KMS-11 (cell line): Measurements from ENCODE around the gene APOA4.
"Not testable (repeated sequence)": the region's sequence is repeated elsewhere in the genome, so short reads cannot be mapped to it uniquely, and the experiment has no call there.

Source experiments
- H2AFZ ChIP-seq: fragments of 200-600 bp; sonication (generic); 2 replicates; pipeline ENCODE4 v1.6.1; 2016; ENCODE audit warnings: antibody characterized with exemption, mixed run types, low read depth
- H3K27ac ChIP-seq: fragments of 200-600 bp; sonication (generic); 2 replicates; pipeline ENCODE4 v1.6.1; 2016; ENCODE audit warnings: mild to moderate bottlenecking, mixed run types
- H3K27me3 ChIP-seq: fragments of 200-600 bp; sonication (generic); 2 replicates; pipeline ENCODE4 v1.6.1; 2017; ENCODE audit warnings: mild to moderate bottlenecking, low read depth, mixed run types, moderate library complexity; ENCODE audit not compliant: insufficient read depth
- H3K36me3 ChIP-seq: fragments of 200-600 bp; sonication (generic); 2 replicates; pipeline ENCODE4 v1.6.1; 2017; ENCODE audit warnings: mild to moderate bottlenecking, mixed run types; ENCODE audit not compliant: insufficient read depth
- H3K4me1 ChIP-seq: fragments of 200-600 bp; sonication (generic); 2 replicates; pipeline ENCODE4 v1.6.1; 2016; ENCODE audit warnings: mild to moderate bottlenecking, low read depth, mixed run types; ENCODE audit not compliant: poor library complexity, severe bottlenecking
- H3K4me2 ChIP-seq: fragments of 200-600 bp; sonication (generic); 2 replicates; pipeline ENCODE4 v1.7.0; 2016; ENCODE audit warnings: mild to moderate bottlenecking, mixed run types
- H3K4me3 ChIP-seq: fragments of 200-600 bp; sonication (generic); IDR thresholded peaks from 2 replicates; pipeline ENCODE4 v1.6.1; 2017; ENCODE audit warnings: low read depth, low read length, mixed read lengths; ENCODE audit not compliant: insufficient read depth
- H3K79me2 ChIP-seq: fragments of 200-600 bp; sonication (generic); 2 replicates; pipeline ENCODE4 v1.6.1; 2016; ENCODE audit warnings: low read depth, mixed run types; ENCODE audit not compliant: insufficient read depth
- H3K9ac ChIP-seq: fragments of 200-600 bp; sonication (generic); 2 replicates; pipeline ENCODE4 v1.6.1; 2016; ENCODE audit warnings: mild to moderate bottlenecking, mixed run types
- H4K20me1 ChIP-seq: fragments of 200-600 bp; sonication (generic); 2 replicates; pipeline ENCODE4 v1.6.1; 2016; ENCODE audit warnings: mild to moderate bottlenecking, mixed run types; ENCODE audit not compliant: insufficient read depth
- TF ChIP-seq, protein P1 (sequence below): fragments of 200-600 bp; sonication (generic); conservative IDR thresholded peaks from 2 replicates; pipeline ENCODE4 v1.6.1; 2017; ENCODE audit warnings: low read depth, mild to moderate bottlenecking, antibody characterized with exemption, low read length, moderate library complexity, mixed read lengths

Gene APOA4

DNA sequence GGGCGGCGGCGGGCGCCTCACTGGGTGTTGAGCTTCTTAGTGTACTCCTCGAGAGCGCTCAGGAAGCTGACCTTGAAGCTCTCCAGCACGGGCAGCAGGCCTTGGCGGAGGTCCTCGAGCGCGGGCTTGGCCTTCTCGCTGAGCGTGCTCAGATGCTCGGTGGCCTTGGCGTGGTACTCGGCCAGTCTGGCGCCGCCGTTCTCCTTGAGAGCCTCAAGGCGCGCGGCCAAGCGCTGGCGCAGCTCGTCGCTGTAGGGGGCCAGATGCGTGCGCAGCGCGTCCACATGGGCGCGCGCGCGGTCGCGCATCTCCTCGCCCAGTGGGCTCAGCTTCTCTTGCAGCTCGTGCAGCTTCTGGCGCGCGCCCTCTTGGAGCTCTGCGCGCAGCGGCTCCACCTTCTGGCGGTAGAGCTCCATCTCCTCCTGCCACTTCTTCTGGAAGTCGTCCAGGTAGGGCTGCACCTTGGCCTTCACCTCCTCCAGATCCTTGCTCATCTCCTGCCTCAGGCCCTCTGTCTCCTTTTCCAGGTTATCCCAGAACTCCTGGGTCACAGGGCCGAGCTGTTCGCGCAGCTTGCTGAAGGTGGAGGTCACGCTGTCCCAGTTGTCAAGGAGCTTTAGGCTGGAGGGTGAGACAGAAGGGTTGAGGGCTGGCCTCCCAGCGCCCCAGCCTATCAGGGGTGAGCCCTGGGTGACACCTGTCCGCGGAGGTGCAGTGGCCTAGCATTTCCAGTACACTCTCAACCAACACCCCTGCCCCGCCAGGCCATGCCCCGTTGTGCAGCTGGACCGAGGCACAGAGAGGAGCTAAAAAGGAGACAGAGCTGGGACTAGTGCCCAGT is 12.9 kb upstream of the APOA4 start:
- Histone ChIP-seq H3K27me3 (no peaks in the 10 kb centered on the region), H3K9ac (peak overlapping the region; percentile 22; the same call in 1 of the 2 replicates), H4K20me1 (no peaks in the 10 kb centered on the region), H3K27ac (no peak overlapping the region), H3K36me3 (no peaks in the 10 kb centered on the region), H3K4me1 (peaks cover 27% of the 10 kb centered on the region), H2AFZ (peak overlapping the region; percentile 47; the same call in 1 of the 2 replicates), H3K4me3 (no peak overlapping the region), H3K79me2 (no peaks in the 10 kb centered on the region), H3K4me2 (peak overlapping the region; percentile 25; the same call in 1 of the 2 replicates)
- TF ChIP-seq, protein P1, sequence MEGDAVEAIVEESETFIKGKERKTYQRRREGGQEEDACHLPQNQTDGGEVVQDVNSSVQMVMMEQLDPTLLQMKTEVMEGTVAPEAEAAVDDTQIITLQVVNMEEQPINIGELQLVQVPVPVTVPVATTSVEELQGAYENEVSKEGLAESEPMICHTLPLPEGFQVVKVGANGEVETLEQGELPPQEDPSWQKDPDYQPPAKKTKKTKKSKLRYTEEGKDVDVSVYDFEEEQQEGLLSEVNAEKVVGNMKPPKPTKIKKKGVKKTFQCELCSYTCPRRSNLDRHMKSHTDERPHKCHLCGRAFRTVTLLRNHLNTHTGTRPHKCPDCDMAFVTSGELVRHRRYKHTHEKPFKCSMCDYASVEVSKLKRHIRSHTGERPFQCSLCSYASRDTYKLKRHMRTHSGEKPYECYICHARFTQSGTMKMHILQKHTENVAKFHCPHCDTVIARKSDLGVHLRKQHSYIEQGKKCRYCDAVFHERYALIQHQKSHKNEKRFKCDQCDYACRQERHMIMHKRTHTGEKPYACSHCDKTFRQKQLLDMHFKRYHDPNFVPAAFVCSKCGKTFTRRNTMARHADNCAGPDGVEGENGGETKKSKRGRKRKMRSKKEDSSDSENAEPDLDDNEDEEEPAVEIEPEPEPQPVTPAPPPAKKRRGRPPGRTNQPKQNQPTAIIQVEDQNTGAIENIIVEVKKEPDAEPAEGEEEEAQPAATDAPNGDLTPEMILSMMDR, result no peak

DNA sequence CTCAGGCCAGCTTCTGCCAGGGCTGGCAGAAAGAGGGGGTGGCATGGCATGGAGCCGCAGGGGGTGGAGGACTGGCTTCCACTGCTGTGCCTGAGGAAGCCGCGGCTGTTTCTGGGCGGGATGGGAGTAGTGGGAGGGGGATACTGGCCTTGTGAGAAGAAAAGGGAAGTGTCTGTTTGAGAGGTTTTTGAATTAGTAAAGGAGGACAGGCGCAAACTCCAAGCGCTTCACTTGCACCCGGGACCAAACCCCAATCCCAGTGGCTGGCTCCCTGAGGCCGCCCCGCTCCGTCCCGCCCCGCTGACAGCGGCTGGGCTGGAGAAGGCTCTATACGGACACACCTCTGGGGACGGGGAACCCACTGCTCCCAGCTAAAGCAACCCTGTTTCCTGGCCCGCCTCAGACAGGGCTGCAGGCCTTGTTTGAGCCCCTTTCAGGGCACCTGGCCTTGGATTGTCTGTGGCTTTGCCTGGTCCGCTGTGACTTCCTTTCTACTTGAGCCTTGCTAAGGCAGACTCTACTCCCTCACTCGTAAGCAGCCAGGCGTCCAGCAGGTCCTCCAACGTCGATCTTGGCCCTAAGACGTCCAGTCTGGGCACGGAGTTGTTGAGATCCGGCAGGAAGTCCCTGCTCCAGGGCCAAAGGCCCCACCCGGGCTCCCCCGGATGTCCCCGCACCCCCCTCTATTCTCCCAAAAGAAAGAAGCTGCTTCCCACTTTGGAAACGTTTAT is 12.1 kb upstream of the APOA4 start:
- Histone ChIP-seq H3K9ac (peak overlapping the region; percentile 22; the same call in 1 of the 2 replicates), H3K4me2 (peak overlapping the region; percentile 25; the same call in 1 of the 2 replicates)

DNA sequence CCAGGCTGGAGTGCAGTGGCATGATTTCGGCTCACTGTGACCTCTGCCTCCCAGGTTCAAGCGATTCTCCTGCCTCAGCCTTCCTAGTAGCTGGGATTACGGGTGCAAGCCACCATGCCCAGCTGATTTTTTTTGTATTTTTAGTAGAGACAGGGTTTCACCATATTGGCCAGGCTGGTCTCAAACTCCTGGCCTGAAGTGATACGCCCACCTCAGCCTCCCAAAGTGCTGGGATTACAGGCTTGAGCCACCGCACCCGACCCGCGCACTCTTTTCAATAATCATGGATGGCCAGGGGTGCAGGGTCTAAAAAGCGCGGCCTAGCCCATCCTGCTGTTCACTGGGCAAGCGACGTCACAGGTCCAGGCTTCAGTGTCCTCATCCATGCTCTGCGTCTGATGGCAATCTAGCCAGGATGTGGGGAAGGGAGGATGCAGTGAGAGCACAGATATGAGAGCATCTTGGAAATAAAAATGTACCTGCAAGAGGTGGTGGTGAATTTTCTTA is 11.5 kb upstream of the APOA4 start:
- not testable (repeated sequence) for H3K79me2 ChIP-seq, H3K4me2 ChIP-seq, H3K4me3 ChIP-seq, H3K9ac ChIP-seq, H2AFZ ChIP-seq, H3K27me3 ChIP-seq, H3K27ac ChIP-seq, H4K20me1 ChIP-seq, H3K36me3 ChIP-seq
- peaks cover 13% of the 10 kb centered on the region for H3K4me1 ChIP-seq

More for the DNA sequence above, 12.1 kb upstream of the APOA4 start:
- H3K27ac ChIP-seq, result no peak overlapping the region
- H3K27me3 ChIP-seq, result no peaks in the 10 kb centered on the region
- TF ChIP-seq, protein P1, result no peak
- H2AFZ ChIP-seq, result peak overlapping the region; percentile 47; the same call in 1 of the 2 replicates
- H3K4me3 ChIP-seq, result no peak overlapping the region
- H3K4me1 ChIP-seq, result peaks cover 19% of the 10 kb centered on the region
- H4K20me1 ChIP-seq, result no peaks in the 10 kb centered on the region
- no peaks in the 10 kb centered on the region for H3K79me2 ChIP-seq
- no peaks in the 10 kb centered on the region for H3K36me3 ChIP-seq

DNA sequence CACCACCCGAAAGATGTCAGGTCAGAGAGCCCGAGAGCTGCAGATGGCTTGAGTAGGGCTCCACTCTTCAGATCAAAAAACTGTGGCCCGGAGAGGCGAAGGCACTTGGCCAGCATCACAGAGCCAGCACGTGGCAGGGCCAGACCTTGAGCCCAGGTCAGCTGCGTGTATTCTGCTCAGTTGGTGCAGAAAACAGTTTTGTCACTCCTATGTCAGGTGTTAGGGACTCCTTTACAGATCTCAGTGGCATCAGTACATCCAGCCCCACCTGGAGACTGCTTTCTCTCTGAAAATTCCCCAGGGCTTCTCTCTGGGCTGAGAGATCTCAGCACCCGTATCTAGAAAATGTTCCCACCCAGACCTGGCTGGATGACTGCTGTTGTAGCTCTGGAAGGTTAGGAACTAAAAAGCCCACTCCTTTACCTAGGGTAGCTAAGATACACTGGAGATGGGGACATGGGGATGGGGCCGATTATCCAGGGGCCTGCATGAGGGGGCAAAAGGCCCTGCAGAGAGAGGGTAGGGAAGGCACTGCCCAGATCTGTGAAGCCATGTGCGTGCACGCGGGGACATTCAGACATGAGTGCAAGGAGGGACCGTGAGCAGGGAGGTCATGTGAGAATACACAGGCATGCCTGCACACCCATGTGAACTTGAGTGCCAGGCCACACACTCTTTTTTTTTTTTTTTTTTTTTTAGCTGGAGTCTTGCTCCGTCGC is 10.9 kb upstream of the APOA4 start:
- no peaks in the 10 kb centered on the region for H4K20me1 ChIP-seq
- no peak overlapping the region for H3K4me3 ChIP-seq
- no peak overlapping the region for H3K27ac ChIP-seq
- H3K36me3 ChIP-seq, result no peaks in the 10 kb centered on the region
- H2AFZ ChIP-seq, result no peak overlapping the region
- H3K4me2 ChIP-seq, result no peak overlapping the region
- TF ChIP-seq, protein P1, result no peak
- no peaks in the 10 kb centered on the region for H3K79me2 ChIP-seq
- peaks cover 7% of the 10 kb centered on the region for H3K4me1 ChIP-seq
- H3K9ac ChIP-seq, result no peak overlapping the region
- no peaks in the 10 kb centered on the region for H3K27me3 ChIP-seq
